Testis (tissue), 3 donors: ENCODE measurements around the gene SEMA6A. TPM values are rescaled to one million over a fixed set of nuclear protein-coding genes. Genes with fewer than 3 reads are reported as not detected.

Experiments used
- DNase-seq: peaks from one replicate; pipeline ENCODE4 v3.0.0-alpha.2; 2019
- H3K27ac ChIP-seq, 2 donors: fragments of 200-600 bp; sonication (generic); one replicate each; pipeline ENCODE4 v1.5.1; 2019
- H3K27me3 ChIP-seq: fragments of 200-600 bp; sonication (generic); one replicate; pipeline ENCODE4 v1.5.1; 2019
- H3K36me3 ChIP-seq: fragments of 200-600 bp; sonication (generic); one replicate; pipeline ENCODE4 v1.5.1; 2017; ENCODE audit warnings: low read depth; ENCODE audit errors: missing control alignments
- H3K4me1 ChIP-seq: fragments of 200-600 bp; sonication (generic); one replicate; pipeline ENCODE4 v1.5.1; 2019
- H3K4me3 ChIP-seq, 2 donors: fragments of 200-600 bp; sonication (generic); one replicate each; pipeline ENCODE4 v1.5.1; 2017 to 2019
- H3K9me3 ChIP-seq: fragments of 200-600 bp; sonication (generic); one replicate; pipeline ENCODE4 v1.5.1; 2017
- POLR2A ChIP-seq: fragments of 450-650 bp; IDR thresholded peaks from one replicate; pipeline ENCODE4 v1.6.1; 2017; ENCODE audit warnings: antibody characterized with exemption, mild to moderate bottlenecking, moderate library complexity
- WGBS, 2 donors: methylation state at CpG; one replicate each; pipeline ENCODE4 v1.1.5; 2018; 5-methylcytosine and 5-hydroxymethylcytosine counted together
- intact Hi-C: fragments of 100-400 bp; cut with DNase I; formaldehyde crosslinking; loops from one replicate; pipeline ENCODE4 v1.15.1; 2023; ENCODE audit warnings: low total_unique reads
- polyA plus RNA-seq: library from polyadenylated mRNA; stranded (reverse); fragments of 350-450 nt; fragmentation: Illumina TruSeq; extraction: RNeasy Lipid Tissue Mini Kit (QIAGEN cat#74804); gene quantifications from one replicate; pipeline ENCODE4 v1.2.3, GENCODE V29; 2014; ENCODE audit warnings: low read depth, low replicate concordance; ENCODE audit not compliant: insufficient read depth
- total RNA-seq, 2 donors: library from RNA; depleted of rRNA; stranded (reverse); fragments of >200 nt; gene quantifications; one replicate each; pipeline ENCODE4 v1.2.3, GENCODE V29; 2016
- TF ChIP-seq, protein P1 (sequence below), 3 experiments: fragments of 450-650 bp in 2 of 3; fragments of 200-600 bp in 1 of 3; sonication (generic) in 1 of 3; IDR thresholded peaks; one replicate each; pipeline ENCODE4 v1.5.1; 2016 to 2019; ENCODE audit warnings: antibody characterized with exemption in 3 of 3, mild to moderate bottlenecking in 2 of 3, moderate library complexity in 1 of 3

Gene SEMA6A
- total and polyA plus RNA-seq, 3 donors from 2014 or later = 17.4 to 67.6 (median 52.0) TPM

DNA sequence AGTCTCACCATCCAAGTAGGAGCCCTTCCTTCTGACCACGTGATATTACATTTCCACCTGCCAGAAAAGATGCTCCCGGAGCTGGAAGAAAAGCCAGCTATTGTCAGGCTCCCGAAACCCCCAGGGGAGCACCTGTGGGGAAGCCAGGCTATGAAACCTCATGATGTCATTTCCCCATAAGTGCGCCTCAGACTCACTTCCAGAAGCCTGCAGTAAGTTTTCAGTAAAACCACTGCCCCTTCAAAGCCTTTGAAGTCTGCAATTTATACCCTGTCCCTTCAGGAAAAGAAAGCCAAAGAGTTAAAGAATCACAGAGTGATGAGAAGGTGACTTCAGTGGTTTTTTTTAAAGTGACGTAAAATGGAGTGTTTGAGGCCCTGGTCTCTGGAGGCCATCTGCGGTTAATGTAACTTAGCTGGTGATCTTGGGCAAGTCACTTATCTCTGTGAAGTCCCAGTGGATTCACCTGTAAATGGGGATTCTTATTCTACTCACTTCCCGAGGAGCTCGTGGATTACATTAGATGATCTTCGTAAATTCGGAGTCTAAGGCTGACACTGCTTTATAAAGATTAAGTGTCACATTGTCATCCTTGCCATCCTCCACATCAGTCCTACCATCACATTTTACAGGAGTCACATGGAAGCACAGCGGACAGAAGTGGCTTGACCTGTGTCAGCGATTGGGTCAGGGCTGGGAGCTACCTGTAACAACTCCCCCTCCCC is 2.6 kb upstream of the SEMA6A start:
- no peak for DNase-seq
- no peaks in the 10 kb centered on the region for H3K9me3 ChIP-seq
- H3K4me3 ChIP-seq = no peak overlapping the region
- H3K27me3 ChIP-seq = no peaks in the 10 kb centered on the region
- intact Hi-C loops = no loop called here
- H3K36me3 ChIP-seq = no peaks in the 10 kb centered on the region
- H3K4me1 ChIP-seq = no peaks in the 10 kb centered on the region
- WGBS, 2 donors = 53 to 60% methylated on average over 12 of the region's 12 CpGs
- TF ChIP-seq, protein P1, sequence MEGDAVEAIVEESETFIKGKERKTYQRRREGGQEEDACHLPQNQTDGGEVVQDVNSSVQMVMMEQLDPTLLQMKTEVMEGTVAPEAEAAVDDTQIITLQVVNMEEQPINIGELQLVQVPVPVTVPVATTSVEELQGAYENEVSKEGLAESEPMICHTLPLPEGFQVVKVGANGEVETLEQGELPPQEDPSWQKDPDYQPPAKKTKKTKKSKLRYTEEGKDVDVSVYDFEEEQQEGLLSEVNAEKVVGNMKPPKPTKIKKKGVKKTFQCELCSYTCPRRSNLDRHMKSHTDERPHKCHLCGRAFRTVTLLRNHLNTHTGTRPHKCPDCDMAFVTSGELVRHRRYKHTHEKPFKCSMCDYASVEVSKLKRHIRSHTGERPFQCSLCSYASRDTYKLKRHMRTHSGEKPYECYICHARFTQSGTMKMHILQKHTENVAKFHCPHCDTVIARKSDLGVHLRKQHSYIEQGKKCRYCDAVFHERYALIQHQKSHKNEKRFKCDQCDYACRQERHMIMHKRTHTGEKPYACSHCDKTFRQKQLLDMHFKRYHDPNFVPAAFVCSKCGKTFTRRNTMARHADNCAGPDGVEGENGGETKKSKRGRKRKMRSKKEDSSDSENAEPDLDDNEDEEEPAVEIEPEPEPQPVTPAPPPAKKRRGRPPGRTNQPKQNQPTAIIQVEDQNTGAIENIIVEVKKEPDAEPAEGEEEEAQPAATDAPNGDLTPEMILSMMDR (IDR thresholded peaks at IDR 0.05) = no peak
- no peak for TF ChIP-seq POLR2A
- H3K27ac ChIP-seq = no peak overlapping the region

DNA sequence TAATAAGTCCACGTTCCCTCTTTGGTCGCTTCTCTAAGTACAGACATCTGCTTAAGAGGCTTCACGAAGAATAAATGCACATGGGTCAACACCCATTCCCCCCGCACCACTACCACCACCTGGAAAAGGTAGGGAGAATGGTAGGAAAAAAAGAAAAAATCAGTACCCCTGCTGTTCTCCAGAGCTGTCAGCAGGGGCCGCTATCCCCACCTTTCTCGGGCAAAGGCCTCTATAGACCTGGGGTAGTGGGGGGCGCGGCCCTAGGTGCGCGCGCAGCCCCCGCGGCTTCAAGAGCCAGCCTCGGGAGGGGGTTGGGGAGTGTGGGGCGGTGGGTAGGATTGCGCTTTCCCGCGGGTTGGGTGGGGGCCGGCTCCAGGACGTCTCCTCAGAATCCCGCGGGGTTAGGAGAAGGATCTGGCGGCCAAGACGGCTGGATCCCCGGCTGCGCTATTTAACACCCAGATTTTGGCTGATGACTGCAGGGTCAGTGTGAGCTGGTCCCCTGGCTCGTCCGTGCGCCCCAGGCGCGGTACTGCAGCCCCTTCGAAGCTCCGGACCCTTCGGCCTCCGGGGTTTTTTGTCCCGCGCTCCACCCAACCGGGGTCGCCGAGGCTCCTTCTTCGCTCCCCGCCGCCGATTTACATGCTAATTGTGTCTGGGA is 1.6 kb upstream of the SEMA6A start:
- H3K36me3 ChIP-seq = no peaks in the 10 kb centered on the region
- TF ChIP-seq, protein P1 (IDR thresholded peaks at IDR 0.05) = peak; percentile 50 to 93 (median 80)
- no peak for TF ChIP-seq POLR2A
- H3K4me3 ChIP-seq = peak overlapping the region; percentile 48 to 71
- no peaks in the 10 kb centered on the region for H3K9me3 ChIP-seq
- H3K27me3 ChIP-seq = no peaks in the 10 kb centered on the region
- WGBS, 2 donors = 5 to 15% methylated on average over 12 to 35 of the region's 44 CpGs
- intact Hi-C loops = no loop called here
- no peaks in the 10 kb centered on the region for H3K4me1 ChIP-seq
- H3K27ac ChIP-seq = peak overlapping the region in 1 of 2 donors; percentile 83
- DNase-seq = peak; percentile 85

DNA sequence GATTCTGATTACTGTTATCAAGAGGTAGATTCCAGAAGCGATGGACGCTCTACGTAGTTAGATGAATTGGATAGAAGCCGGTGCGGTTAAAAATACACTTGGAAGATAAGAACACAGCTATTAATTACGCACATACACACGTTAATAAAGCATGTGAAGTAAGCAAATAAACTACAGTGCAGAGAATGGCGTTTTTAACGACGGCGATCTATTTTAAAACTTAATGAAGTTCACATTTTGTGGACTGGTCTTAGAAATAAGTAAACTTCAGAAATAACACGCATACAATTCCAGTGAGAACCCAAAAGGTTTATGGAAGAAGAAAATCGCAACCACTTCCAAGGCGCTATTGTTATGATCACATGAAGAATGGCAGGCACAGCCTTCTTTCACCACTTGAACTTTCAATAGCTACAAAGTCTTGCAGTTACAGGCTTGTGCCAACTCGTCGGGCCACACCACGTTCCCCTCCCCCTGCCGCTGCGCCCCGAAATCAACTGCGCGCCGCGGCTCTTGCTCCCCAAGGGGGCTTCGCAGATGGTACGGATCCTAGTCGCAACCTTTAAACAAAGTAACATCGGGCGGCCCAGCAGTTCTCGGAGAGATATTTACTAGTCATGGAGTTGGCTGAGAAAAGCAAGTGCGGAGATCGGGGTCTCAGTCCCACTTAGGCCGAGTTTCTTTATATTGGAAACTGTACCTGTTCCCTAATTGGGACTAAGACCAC is 866 bp upstream of the SEMA6A start:
- 0 to 1% methylated on average over 33 of the region's 33 CpGs for WGBS, 2 donors
- Histone ChIP-seq H3K36me3 (no peaks in the 10 kb centered on the region), H3K4me3 (peak overlapping the region; percentile 48 to 71), H3K27me3 (no peaks in the 10 kb centered on the region), H3K27ac (peak overlapping the region; percentile 66 to 83), H3K9me3 (no peaks in the 10 kb centered on the region), H3K4me1 (no peaks in the 10 kb centered on the region)
- peak; percentile 36 for DNase-seq
- TF ChIP-seq, protein P1 (IDR thresholded peaks at IDR 0.05) = no peak
- TF ChIP-seq POLR2A = no peak
- intact Hi-C loops = no loop called here

DNA sequence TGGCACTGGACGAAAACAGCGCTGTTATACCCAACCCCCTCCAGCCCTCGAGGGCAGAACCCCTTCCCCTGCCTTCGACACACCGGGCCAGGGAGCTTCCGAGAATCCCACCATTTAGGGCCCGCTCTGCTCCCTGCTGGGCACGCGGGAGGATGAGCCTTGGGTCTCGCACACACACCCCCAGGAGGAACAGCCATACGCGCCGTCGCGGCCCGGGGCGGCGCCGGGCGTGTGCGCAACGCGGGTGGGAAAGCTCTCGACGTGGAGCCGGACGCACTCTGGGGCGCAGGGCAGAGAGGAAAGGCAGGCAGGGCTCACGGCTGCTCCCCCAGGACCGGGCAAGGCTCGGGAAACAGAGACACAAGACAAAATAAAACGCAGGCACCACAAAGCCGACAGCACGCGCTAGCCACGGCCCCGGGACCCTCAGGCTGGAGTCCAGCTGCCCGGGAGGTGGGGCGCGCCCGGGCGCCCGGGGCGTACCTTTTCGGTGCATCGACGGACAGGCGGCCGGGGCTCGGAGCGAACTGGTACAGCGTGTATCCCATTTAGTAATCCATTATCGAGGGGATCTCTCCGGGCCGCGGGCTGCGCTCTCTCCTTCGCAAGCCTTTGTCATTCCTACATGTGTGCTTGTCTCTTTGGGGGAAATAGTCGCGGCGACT is 789 bp downstream of the SEMA6A start:
- TF ChIP-seq POLR2A = no peak
- TF ChIP-seq, protein P1 (IDR thresholded peaks at IDR 0.05) = no peak
- H3K27ac ChIP-seq = peak overlapping the region; percentile 35 to 83
- no peaks in the 10 kb centered on the region for H3K9me3 ChIP-seq
- H3K4me1 ChIP-seq = no peaks in the 10 kb centered on the region
- H3K4me3 ChIP-seq = peak overlapping the region; percentile 48 to 71
- no peaks in the 10 kb centered on the region for H3K36me3 ChIP-seq
- no peaks in the 10 kb centered on the region for H3K27me3 ChIP-seq
- 0 to 1% methylated on average over 34 to 39 of the region's 61 CpGs for WGBS, 2 donors
- intact Hi-C loops = no loop called here
- DNase-seq = peak; percentile 36
